Measurements from ENCODE around the gene CDH4. TPM values are rescaled to one million over a fixed set of nuclear protein-coding genes. Genes with fewer than 3 reads are reported as not detected.

The CDH4 gene
- polyA plus RNA-seq, 1 donor (not counting 4 experiments of a cell fraction or from before 2014, with no cell fraction given) = 2.2 TPM

DNA sequence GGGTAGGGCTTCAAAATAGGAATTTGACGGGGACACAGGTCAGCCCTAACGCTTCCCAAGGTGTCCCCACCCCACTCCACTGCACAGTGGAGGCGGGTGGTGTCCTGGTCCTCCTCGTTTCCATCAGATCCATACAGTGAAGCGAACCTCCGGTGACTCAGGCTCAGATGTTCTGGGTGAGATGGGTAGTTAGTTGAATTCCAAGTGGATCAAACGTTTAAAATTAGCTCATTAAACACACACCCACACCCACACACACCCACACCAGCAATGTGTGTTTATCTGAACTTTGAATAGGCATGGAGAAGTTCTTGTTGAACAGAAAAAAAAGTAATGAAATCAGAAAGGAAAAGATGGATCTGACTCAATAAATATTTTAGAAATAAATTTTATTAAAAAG lies 58.9 kb downstream of the CDH4 start:
- no peak overlapping the region for H3K27ac ChIP-seq (ENCODE audit: control insufficient read depth, insufficient read depth, low read length)

DNA sequence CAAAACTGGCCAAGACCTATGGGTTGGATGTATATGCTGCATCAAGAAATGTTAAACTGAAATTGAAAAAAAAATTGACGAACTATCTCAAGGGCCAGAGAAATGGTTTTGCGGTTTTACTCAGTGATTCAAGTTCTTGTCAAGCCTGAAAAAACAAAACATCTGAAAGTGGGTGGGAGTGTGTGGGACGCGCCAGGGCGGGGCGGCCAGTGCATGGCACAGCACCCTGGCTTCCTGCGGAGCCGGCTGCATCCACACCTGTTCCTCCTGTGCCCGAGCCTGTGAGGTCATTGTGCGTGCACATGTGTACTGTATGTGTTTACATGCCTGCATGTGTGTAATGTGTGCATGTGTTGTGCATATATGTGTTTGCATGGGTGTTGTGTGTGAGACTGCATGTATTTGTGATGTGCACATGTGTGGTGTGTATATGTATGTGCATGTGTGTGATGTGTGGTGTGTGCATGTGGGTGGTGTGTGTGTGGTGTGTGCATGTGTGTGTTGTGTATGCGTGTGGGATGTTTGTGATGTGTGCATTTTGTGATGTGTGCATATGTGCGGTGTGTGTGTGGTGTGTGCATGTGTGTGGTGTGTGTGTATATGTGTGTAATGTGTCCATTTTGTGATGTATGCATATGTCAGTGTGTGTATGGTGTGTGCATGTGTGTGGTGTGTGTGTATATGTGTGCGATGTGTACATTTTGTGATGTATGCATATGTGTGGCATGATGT lies 59.8 kb downstream of the CDH4 start:
- peaks cover 18% of the 10 kb centered on the region for H3K79me2 ChIP-seq (ENCODE audit: control insufficient read depth, insufficient read depth, low read length)
- H3K4me3 ChIP-seq (ENCODE audit: control insufficient read depth in 2 of 3, extremely low read depth in 1 of 3, insufficient read depth in 2 of 3, low read depth in 1 of 3, low read length in 3 of 3) = no peak overlapping the region
- H3K9me1 ChIP-seq (ENCODE audit: control insufficient read depth, extremely low read depth, insufficient read depth, low read length) = no peaks in the 10 kb centered on the region
- peaks cover 56% of the 10 kb centered on the region for H4K20me1 ChIP-seq (ENCODE audit: control insufficient read depth, extremely low read depth, insufficient read depth, low read length)
- H3K9me3 ChIP-seq (ENCODE audit: control insufficient read depth, low read depth, low read length) = no peaks in the 10 kb centered on the region
- H2AFZ ChIP-seq (ENCODE audit: control insufficient read depth, low read length) = no peak overlapping the region
- dilution Hi-C loops (cut with MboI; ENCODE audit: extremely low pct_ligation_motif_present, low sequenced_read_pairs) = no loop called here
- FAIRE-seq (peak; percentile 39), DNase-seq (ENCODE audit: low read depth, low spot score) (peak; percentile 15)
- H3K4me2 ChIP-seq (ENCODE audit: control insufficient read depth, extremely low read depth, insufficient read depth, low read depth, low read length) = peak overlapping the region; percentile 44
- H3K27me3 ChIP-seq (ENCODE audit: control insufficient read depth, extremely low read depth, insufficient read depth, low read length) = no peaks in the 10 kb centered on the region
- H3K9ac ChIP-seq (ENCODE audit: control insufficient read depth, extremely low read depth, insufficient read depth, low read length) = no peak overlapping the region
- TF ChIP-seq, protein P1, sequence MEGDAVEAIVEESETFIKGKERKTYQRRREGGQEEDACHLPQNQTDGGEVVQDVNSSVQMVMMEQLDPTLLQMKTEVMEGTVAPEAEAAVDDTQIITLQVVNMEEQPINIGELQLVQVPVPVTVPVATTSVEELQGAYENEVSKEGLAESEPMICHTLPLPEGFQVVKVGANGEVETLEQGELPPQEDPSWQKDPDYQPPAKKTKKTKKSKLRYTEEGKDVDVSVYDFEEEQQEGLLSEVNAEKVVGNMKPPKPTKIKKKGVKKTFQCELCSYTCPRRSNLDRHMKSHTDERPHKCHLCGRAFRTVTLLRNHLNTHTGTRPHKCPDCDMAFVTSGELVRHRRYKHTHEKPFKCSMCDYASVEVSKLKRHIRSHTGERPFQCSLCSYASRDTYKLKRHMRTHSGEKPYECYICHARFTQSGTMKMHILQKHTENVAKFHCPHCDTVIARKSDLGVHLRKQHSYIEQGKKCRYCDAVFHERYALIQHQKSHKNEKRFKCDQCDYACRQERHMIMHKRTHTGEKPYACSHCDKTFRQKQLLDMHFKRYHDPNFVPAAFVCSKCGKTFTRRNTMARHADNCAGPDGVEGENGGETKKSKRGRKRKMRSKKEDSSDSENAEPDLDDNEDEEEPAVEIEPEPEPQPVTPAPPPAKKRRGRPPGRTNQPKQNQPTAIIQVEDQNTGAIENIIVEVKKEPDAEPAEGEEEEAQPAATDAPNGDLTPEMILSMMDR (optimal IDR thresholded peaks at IDR 0.05 in 1 of 3, IDR thresholded peaks at IDR 0.05 in 1 of 3, conservative IDR thresholded peaks at IDR 0.05 in 1 of 3; ENCODE audit: extremely low read depth in 1 of 3, insufficient read depth in 2 of 3, low read length in 3 of 3) = no peak
- no peaks in the 10 kb centered on the region for H3K36me3 ChIP-seq (ENCODE audit: control insufficient read depth in 2 of 2, extremely low read depth in 1 of 2, insufficient read depth in 2 of 2, low read length in 2 of 2)
- H3K27ac ChIP-seq (ENCODE audit: control insufficient read depth, insufficient read depth, low read length) = no peak overlapping the region
- peaks cover 19% of the 10 kb centered on the region for H3K4me1 ChIP-seq (ENCODE audit: control insufficient read depth, extremely low read depth, insufficient read depth, low read length)

More for the DNA sequence above, 58.9 kb downstream of the CDH4 start:
- DNase-seq (ENCODE audit: low read depth, low spot score) = peak; percentile 19
- H3K9me1 ChIP-seq (ENCODE audit: control insufficient read depth, extremely low read depth, insufficient read depth, low read length) = no peaks in the 10 kb centered on the region
- no peaks in the 10 kb centered on the region for H3K36me3 ChIP-seq (ENCODE audit: control insufficient read depth in 2 of 2, extremely low read depth in 1 of 2, insufficient read depth in 2 of 2, low read length in 2 of 2)
- no peaks in the 10 kb centered on the region for H3K27me3 ChIP-seq (ENCODE audit: control insufficient read depth, extremely low read depth, insufficient read depth, low read length)
- H3K79me2 ChIP-seq (ENCODE audit: control insufficient read depth, insufficient read depth, low read length) = peaks cover 18% of the 10 kb centered on the region
- peaks cover 23% of the 10 kb centered on the region for H3K4me1 ChIP-seq (ENCODE audit: control insufficient read depth, extremely low read depth, insufficient read depth, low read length)
- H4K20me1 ChIP-seq (ENCODE audit: control insufficient read depth, extremely low read depth, insufficient read depth, low read length) = peaks cover 57% of the 10 kb centered on the region
- no peak for TF ChIP-seq EZH2 (IDR thresholded peaks at IDR 0.05; ENCODE audit: low read length)
- TF ChIP-seq, protein P1 (optimal IDR thresholded peaks at IDR 0.05 in 1 of 3, IDR thresholded peaks at IDR 0.05 in 1 of 3, conservative IDR thresholded peaks at IDR 0.05 in 1 of 3; ENCODE audit: extremely low read depth in 1 of 3, insufficient read depth in 2 of 3, low read length in 3 of 3) = no peak
- no peaks in the 10 kb centered on the region for H3K9me3 ChIP-seq (ENCODE audit: control insufficient read depth, low read depth, low read length)
- no peak overlapping the region for H3K4me3 ChIP-seq (ENCODE audit: control insufficient read depth in 2 of 3, extremely low read depth in 1 of 3, insufficient read depth in 2 of 3, low read depth in 1 of 3, low read length in 3 of 3)
- peak; percentile 55 for FAIRE-seq
- no peak overlapping the region for H2AFZ ChIP-seq (ENCODE audit: control insufficient read depth, low read length)
- H3K4me2 ChIP-seq (ENCODE audit: control insufficient read depth, extremely low read depth, insufficient read depth, low read depth, low read length) = no peak overlapping the region
- dilution Hi-C loops (cut with MboI; ENCODE audit: extremely low pct_ligation_motif_present, low sequenced_read_pairs) = no loop called here
- H3K9ac ChIP-seq (ENCODE audit: control insufficient read depth, extremely low read depth, insufficient read depth, low read length) = no peak overlapping the region

Data from keratinocyte (primary cell).